Omental fat pad (tissue), 4 donors: ENCODE results near the gene KIF12. TPM values are rescaled to one million over a fixed set of nuclear protein-coding genes. Genes with fewer than 3 reads are reported as not detected.

Experiments
- total RNA-seq, 4 donors: library from RNA; depleted of rRNA; stranded (reverse); fragments of >200 nt; gene quantifications; one replicate each; pipeline ENCODE4 v1.1.0, GENCODE V29; 2016

Gene KIF12
- total RNA-seq, 4 donors from 2014 or later, result 0.12 to 0.19 TPM; not detected in 2

Other genes with a start within 250 kb of the KIF12 start
- gene ZNF618, start 223.0 kb downstream of the KIF12 start, total RNA-seq, result 1 to 10 TPM; 2.2 to 8.8 (median 5.9) TPM
- gene AMBP, start 21.0 kb downstream of the KIF12 start, total RNA-seq, result not detected
- gene COL27A1, start 56.2 kb upstream of the KIF12 start, total RNA-seq, result 10 to 100 TPM in 3 of 4 donors, 1 to 10 TPM in 1; 4.9 to 78.9 (median 10.1) TPM
- 1 to 10 TPM in 2 of 4 donors, under 1 TPM in 1, not detected in 1; 0.65 to 5.4 (median 1.0) TPM for gene ORM1, start 223.8 kb upstream of the KIF12 start, total RNA-seq
- gene ORM2, start 230.6 kb upstream of the KIF12 start, total RNA-seq, result 1 to 10 TPM in 1 of 4 donors, not detected in 3; 1.6 TPM